ENCODE results near the gene WDR45B.
A peak's percentile ranks its signal among the peaks of the same experiment; 100 is the strongest.

WDR45B gene

GRCh38 chr17:82594571-82594970 lies 53.7 kb downstream of the WDR45B start:
- H3F3A ChIP-seq (ENCODE audit: insufficient read depth, low read length), result peaks cover 11% of the 10 kb centered on the region
- no peaks in the 10 kb centered on the region for H3K79me2 ChIP-seq (ENCODE audit: insufficient read depth, low read length)
- no peak overlapping the region for H3K9ac ChIP-seq (ENCODE audit: low read length)
- H3K4me2 ChIP-seq (ENCODE audit: low read length), result no peak overlapping the region
- H3K9me3 ChIP-seq (ENCODE audit: low read length), result no peaks in the 10 kb centered on the region
- no peaks in the 10 kb centered on the region for H4K20me1 ChIP-seq (ENCODE audit: insufficient read depth, low read length)
- TF ChIP-seq EZH2 (IDR thresholded peaks at IDR 0.05; ENCODE audit: borderline replicate concordance, low read length) (no peak), CTCF (IDR thresholded peaks at IDR 0.05; ENCODE audit: low read length) (no peak)
- peaks cover 78% of the 10 kb centered on the region for H3K36me3 ChIP-seq (ENCODE audit: insufficient read depth, low read length)
- H3K27ac ChIP-seq (ENCODE audit: low read depth, low read length, poor library complexity, severe bottlenecking), result peak overlapping the region; percentile 84
- H3K4me3 ChIP-seq (ENCODE audit: low read depth, low read length, poor library complexity, severe bottlenecking), result no peak overlapping the region
- no peaks in the 10 kb centered on the region for H3K9me2 ChIP-seq (ENCODE audit: low read depth, low read length)
- no peak overlapping the region for H2AFZ ChIP-seq (ENCODE audit: low read length)
- no peaks in the 10 kb centered on the region for H3K27me3 ChIP-seq (ENCODE audit: insufficient read depth, low read length)
- peaks cover 71% of the 10 kb centered on the region for H3K4me1 ChIP-seq (ENCODE audit: insufficient read depth, low read length, severe bottlenecking)

- Histone ChIP-seq H2AFZ (ENCODE audit: low read length) (no peak overlapping the region), H3K36me3 (ENCODE audit: insufficient read depth, low read length) (peaks cover 68% of the 10 kb centered on the region), H4K20me1 (ENCODE audit: insufficient read depth, low read length) (no peaks in the 10 kb centered on the region), H3K79me2 (ENCODE audit: insufficient read depth, low read length) (no peaks in the 10 kb centered on the region), H3K9me3 (ENCODE audit: low read length) (no peaks in the 10 kb centered on the region), H3K4me2 (ENCODE audit: low read length) (peak overlapping the region; percentile 62), H3K9ac (ENCODE audit: low read length) (peak overlapping the region; percentile 54), H3F3A (ENCODE audit: insufficient read depth, low read length) (peaks cover 11% of the 10 kb centered on the region), H3K27ac (ENCODE audit: low read depth, low read length, poor library complexity, severe bottlenecking) (peak overlapping the region; percentile 88), H3K4me3 (ENCODE audit: low read depth, low read length, poor library complexity, severe bottlenecking) (peak overlapping the region; percentile 51), H3K27me3 (ENCODE audit: insufficient read depth, low read length) (no peaks in the 10 kb centered on the region), H3K9me2 (ENCODE audit: low read depth, low read length) (no peaks in the 10 kb centered on the region), H3K4me1 (ENCODE audit: insufficient read depth, low read length, severe bottlenecking) (peaks cover 62% of the 10 kb centered on the region)
- TF ChIP-seq CTCF (IDR thresholded peaks at IDR 0.05; ENCODE audit: low read length) (no peak), EZH2 (IDR thresholded peaks at IDR 0.05; ENCODE audit: borderline replicate concordance, low read length) (no peak)
Measured at GRCh38 chr17:82593590-82594087, 54.6 kb downstream of the WDR45B start.

- Histone ChIP-seq H3K9ac (ENCODE audit: low read length) (peak overlapping the region; percentile 54), H3K9me2 (ENCODE audit: low read depth, low read length) (no peaks in the 10 kb centered on the region), H3K36me3 (ENCODE audit: insufficient read depth, low read length) (peaks cover 69% of the 10 kb centered on the region), H3K4me1 (ENCODE audit: insufficient read depth, low read length, severe bottlenecking) (peaks cover 57% of the 10 kb centered on the region), H3F3A (ENCODE audit: insufficient read depth, low read length) (peaks cover 11% of the 10 kb centered on the region), H4K20me1 (ENCODE audit: insufficient read depth, low read length) (no peaks in the 10 kb centered on the region), H2AFZ (ENCODE audit: low read length) (no peak overlapping the region), H3K9me3 (ENCODE audit: low read length) (no peaks in the 10 kb centered on the region), H3K79me2 (ENCODE audit: insufficient read depth, low read length) (no peaks in the 10 kb centered on the region), H3K27me3 (ENCODE audit: insufficient read depth, low read length) (no peaks in the 10 kb centered on the region), H3K27ac (ENCODE audit: low read depth, low read length, poor library complexity, severe bottlenecking) (peak overlapping the region; percentile 88), H3K4me2 (ENCODE audit: low read length) (peak overlapping the region; percentile 62), H3K4me3 (ENCODE audit: low read depth, low read length, poor library complexity, severe bottlenecking) (peak overlapping the region; percentile 51)
- TF ChIP-seq CTCF (IDR thresholded peaks at IDR 0.05; ENCODE audit: low read length) (no peak), EZH2 (IDR thresholded peaks at IDR 0.05; ENCODE audit: borderline replicate concordance, low read length) (no peak)
Measured at GRCh38 chr17:82592767-82593589, 55.3 kb downstream of the WDR45B start.

Measured in OCI-LY1 (cell line).